HG02623 (cell line): ENCODE results near the gene CPA4.

Experiments used
- ATAC-seq: cut with Tn5 transposase; IDR thresholded peaks from one replicate; pipeline ENCODE4 v1.9.1; 2021; ENCODE audit warnings: moderate library complexity; ENCODE audit not compliant: unreplicated experiment

The CPA4 gene

DNA sequence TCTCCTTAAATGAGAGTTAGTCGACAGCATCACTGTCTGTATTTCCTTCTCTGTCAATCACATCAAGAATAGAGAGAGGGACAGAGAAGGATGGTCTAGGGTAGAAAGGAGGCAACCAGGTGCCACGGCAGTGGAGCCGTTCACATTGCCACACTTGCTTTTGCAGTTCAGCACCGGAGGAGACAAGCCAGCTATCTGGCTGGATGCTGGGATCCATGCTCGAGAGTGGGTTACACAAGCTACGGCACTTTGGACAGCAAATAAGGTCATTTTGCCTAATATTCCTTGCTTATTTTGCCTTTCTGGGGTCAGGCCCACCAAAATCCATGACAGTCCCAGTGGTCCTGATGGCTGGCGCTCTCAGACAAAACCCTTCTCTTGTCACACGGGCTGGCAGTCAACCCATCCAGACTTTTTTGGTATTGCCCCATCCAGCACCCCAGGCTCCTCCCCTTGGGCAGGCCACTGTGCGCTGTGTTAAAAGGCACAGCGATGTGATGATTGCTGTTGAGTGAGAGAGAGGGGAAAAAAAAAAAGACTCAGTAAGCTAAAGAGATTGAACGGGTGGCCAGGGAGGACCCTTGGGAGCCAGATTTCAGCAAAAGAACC is 17.9 kb upstream of the CPA4 start:
- ATAC-seq, result no peak

DNA sequence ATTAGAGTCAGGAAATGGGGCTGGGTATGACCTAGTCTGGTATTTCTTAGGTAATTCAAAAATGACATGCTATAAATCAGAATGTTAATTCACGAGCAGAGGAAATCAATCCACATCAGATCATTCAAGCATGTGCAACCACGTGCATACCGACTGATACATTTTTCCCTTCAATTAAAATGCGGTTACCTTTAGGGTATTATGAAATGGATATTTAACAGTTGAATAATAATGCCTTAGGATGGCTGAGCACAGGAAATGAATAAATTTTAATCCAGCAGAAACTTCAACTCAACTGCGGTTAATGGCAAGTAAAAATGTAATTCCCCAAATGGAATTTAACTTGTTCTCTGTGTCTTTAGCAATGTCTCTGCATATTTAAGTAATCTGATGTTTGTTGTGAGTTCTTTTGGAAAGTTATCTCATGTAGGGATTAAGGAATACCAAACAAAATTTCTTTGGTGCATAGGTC is 17.1 kb upstream of the CPA4 start:
- ATAC-seq, result no peak

GRCh38 chr7:130276796-130277762 is 15.9 kb upstream of the CPA4 start:
- ATAC-seq, result no peak

- ATAC-seq, result no peak
These were observed 15.0 kb upstream of the CPA4 start for GRCh38 chr7:130277763-130278643.

- no peak for ATAC-seq
These were observed 14.1 kb upstream of the CPA4 start for GRCh38 chr7:130278860-130279259.

- no peak for ATAC-seq
These were observed 13.7 kb upstream of the CPA4 start for GRCh38 chr7:130279286-130279685.

GRCh38 chr7:130279906-130280305 is 13.1 kb upstream of the CPA4 start:
- ATAC-seq, result no peak

GRCh38 chr7:130281260-130281659 is 11.7 kb upstream of the CPA4 start:
- no peak for ATAC-seq

DNA sequence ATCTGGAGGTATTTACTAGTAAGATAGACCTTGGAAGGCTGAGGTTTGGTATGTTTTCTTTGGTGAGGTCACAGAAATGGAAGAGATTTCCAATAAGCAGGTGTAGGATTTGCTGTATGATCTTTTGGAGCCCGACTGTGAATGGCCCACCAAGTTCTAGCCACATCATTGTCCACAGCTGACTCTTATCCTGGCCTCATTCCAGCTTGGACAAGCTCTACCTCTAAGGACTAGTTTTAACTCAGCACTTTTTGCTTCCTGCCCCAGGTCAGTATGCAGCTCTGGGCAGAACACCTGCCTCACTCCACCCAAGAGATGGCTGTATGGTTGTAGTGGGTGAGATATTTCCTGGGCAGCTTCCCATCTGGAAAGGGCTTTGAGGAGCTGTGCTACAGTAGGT is 6.1 kb upstream of the CPA4 start:
- ATAC-seq, result no peak

DNA sequence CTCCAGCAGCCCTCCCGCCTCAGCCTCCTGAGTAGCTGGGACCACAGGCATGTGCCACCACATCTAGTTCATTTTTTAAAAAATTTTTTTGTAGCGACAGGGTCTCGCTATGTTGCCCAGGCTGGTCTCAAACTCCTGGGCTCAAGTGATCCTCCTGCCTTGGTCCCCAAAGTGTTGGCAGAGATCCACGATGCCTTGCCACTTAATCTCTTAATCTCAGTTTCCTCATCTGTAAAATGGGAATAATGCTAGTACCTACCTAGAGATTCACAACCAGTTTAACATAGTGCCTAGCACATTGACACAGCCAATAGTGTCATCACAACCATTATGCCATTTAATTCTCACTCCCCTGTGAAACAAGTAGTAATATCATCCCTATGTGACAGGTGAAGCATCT is 4.8 kb upstream of the CPA4 start:
- ATAC-seq, result no peak

GRCh38 chr7:130288829-130289228 is 4.1 kb upstream of the CPA4 start:
- ATAC-seq, result no peak

DNA sequence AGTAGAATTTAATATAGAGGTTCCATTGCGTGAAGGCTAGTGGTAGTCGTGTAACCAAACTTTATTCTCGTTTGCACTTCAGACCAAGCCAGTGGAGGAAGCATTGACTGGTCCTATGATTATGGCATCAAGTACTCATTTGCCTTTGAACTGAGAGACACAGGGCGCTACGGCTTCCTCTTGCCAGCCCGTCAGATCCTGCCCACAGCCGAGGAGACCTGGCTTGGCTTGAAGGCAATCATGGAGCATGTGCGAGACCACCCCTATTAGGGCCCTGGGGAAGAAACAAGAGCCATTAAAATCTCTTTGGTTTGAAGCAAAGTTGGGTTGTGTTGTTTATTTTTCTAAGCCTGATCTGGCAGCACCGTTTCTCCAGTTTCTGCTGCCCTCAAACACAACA is 3.5 kb upstream of the CPA4 start:
- no peak for ATAC-seq

GRCh38 chr7:130290745-130291144 is 2.2 kb upstream of the CPA4 start:
- no peak for ATAC-seq

GRCh38 chr7:130293521-130293920 is 560 bp downstream of the CPA4 start:
- ATAC-seq, result no peak

DNA sequence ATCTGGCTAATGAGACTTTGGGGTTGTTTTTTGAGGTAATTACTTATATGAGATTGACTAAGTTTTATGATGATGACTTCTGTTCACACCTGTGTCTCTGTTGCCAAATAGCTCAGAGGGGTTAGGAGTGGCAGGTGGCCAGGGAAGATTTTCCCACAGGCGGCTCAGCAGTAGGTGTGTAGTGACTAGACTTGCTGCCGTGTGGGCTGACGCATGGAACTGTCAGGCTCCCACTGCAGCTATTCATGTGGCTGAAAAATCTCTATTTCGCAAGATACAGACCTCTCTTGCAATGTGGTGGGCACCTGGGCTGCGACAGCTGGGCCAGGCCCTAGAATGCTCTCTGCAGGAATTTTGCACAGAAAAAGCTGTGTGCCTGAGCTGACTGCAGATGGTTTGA is 1.4 kb downstream of the CPA4 start:
- ATAC-seq, result no peak

GRCh38 chr7:130296221-130296951 is 3.4 kb downstream of the CPA4 start:
- ATAC-seq, result no peak

GRCh38 chr7:130297628-130298543 is 4.9 kb downstream of the CPA4 start:
- no peak for ATAC-seq

DNA sequence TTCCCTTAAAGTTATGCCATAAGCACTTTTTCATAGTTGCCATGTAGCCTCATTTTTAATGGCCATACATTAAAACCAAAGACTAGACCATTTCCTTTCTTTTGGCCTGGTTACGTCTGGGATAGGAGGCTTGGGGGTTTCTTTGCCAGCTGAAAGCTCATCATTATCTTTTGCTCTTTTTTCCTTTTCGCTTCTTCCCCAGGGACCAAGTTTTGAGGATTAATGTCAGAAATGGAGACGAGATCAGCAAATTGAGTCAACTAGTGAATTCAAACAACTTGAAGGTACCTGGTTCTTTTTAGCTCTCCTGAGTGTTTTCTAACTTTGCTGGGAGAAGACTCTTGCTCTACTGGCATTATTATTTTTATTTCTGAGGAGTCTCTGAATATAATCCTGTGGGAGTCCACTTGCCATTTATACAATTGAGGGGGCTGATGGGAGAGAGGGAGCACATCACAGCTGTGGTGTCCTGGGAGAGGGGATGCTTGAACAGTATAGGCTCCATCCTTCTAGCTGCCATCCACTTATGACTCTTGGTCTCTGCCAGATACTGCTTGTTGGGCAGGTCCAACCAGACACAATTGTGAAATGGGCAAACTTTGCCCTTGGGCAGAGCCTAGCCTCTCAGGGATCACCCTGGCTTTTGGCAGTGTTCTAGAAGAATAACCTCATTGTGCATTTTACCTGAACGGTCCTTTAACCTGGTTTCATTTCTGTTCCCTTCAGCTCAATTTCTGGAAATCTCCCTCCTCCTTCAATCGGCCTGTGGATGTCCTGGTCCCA is 5.8 kb downstream of the CPA4 start:
- no peak for ATAC-seq

GRCh38 chr7:130299866-130300265 is 6.9 kb downstream of the CPA4 start:
- ATAC-seq, result no peak
